WI38 (cell line): ENCODE data around the gene ERV3-1.
"Not testable (repeated sequence)": the region's sequence is repeated elsewhere in the genome, so short reads cannot be mapped to it uniquely, and the experiment has no call there.

Experiments
- H3K4me3 ChIP-seq: 2 replicates; pipeline ENCODE4 v1.5.1; 2011; ENCODE audit warnings: low read depth, mild to moderate bottlenecking, control low read depth, low read length
- CTCF ChIP-seq: IDR thresholded peaks from 2 replicates; pipeline ENCODE4 v1.5.1; 2012; ENCODE audit warnings: low read depth, mild to moderate bottlenecking, control low read depth, low read length

ERV3-1 gene

GRCh38 chr7:64965594-64965993, 40.9 kb downstream of the ERV3-1 start:
- no peak overlapping the region for H3K4me3 ChIP-seq
- TF ChIP-seq CTCF = no peak

- H3K4me3 ChIP-seq = no peak overlapping the region
- no peak for TF ChIP-seq CTCF
These were observed 47.3 kb downstream of the ERV3-1 start for GRCh38 chr7:64959072-64959747.

- peak; percentile 70; the same call in 1 of the 2 replicates for TF ChIP-seq CTCF
- no peak overlapping the region for H3K4me3 ChIP-seq
These were observed 55.1 kb downstream of the ERV3-1 start for GRCh38 chr7:64951250-64951848.

GRCh38 chr7:64950673-64951072, 55.8 kb downstream of the ERV3-1 start:
- H3K4me3 ChIP-seq = not testable (repeated sequence)

GRCh38 chr7:64948774-64949173, 57.7 kb downstream of the ERV3-1 start:
- H3K4me3 ChIP-seq = not testable (repeated sequence)

GRCh38 chr7:64947252-64948000, 59.1 kb downstream of the ERV3-1 start:
- H3K4me3 ChIP-seq = no peak overlapping the region
- TF ChIP-seq CTCF = no peak

GRCh38 chr7:64946772-64947171, 59.7 kb downstream of the ERV3-1 start:
- TF ChIP-seq CTCF = no peak

GRCh38 chr7:64945503-64946175, 60.8 kb downstream of the ERV3-1 start:
- no peak for TF ChIP-seq CTCF
- no peak overlapping the region for H3K4me3 ChIP-seq

More at GRCh38 chr7:64946772-64947171, 59.7 kb downstream of the ERV3-1 start:
- H3K4me3 ChIP-seq = no peak overlapping the region

- H3K4me3 ChIP-seq = not testable (repeated sequence)
These were observed 61.6 kb downstream of the ERV3-1 start for GRCh38 chr7:64944667-64945502.
